K562 (cell line): ENCODE results near the gene IL10. TPM values are rescaled to one million over a fixed set of nuclear protein-coding genes. Genes with fewer than 3 reads are reported as not detected.

Source experiments
- ATAC-seq: fragments of 200-7000 bp; cut with Tn5 transposase; 3 replicates; pipeline ENCODE4 v1.9.1; 2020; ENCODE audit warnings: moderate library complexity
- BruUV-seq: library from RNA; stranded (reverse); fragments of 400-500 nt; replicated peaks from 2 replicates; lab custom pipeline; 2021; lab: Mats Ljungman, UMichigan
- CTCF ChIA-PET: fragments of 300-600 bp; formaldehyde crosslinking; extraction: SDS; loops from one replicate; lab custom pipeline; 2021; ENCODE audit warnings: low intra/inter-chr PET ratio; lab: Yijun Ruan, JAX
- POLR2A ChIA-PET: fragments of 300-600, 350-650 bp; sonication (Branson Sonifier 250); formaldehyde crosslinking; extraction: SDS; loops from one replicate; lab custom pipeline; 2021; ENCODE audit warnings: antibody characterized with exemption, inconsistent platforms; lab: Yijun Ruan, JAX
- DNase-seq, 4 experiments: peaks; one replicate each; pipeline versions ENCODE4 v3.0.0 to v3.0.0-alpha.2; 2011 to 2018; ENCODE audit warnings: low spot score in 3 of 4, mixed read lengths in 3 of 4; ENCODE audit errors: extremely low read depth in 1 of 4
- FAIRE-seq: peaks from 2 replicates; lab custom pipeline; 2011; peaks lifted over from hg19 to GRCh38; lab: Jason Lieb, UNC
- H2AFZ ChIP-seq: 2 replicates; pipeline ENCODE4 v1.6.0; 2011; ENCODE audit warnings: low read depth, low read length, control low read depth, inconsistent platforms
- H3K27ac ChIP-seq: fragments of 200-600 bp; 3 replicates; pipeline ENCODE4 v1.8.0; 2011; ENCODE audit warnings: low read depth, mild to moderate bottlenecking, control low read depth, inconsistent platforms, low read length, moderate library complexity, mixed read lengths; ENCODE audit errors: extremely low read depth
- H3K27me3 ChIP-seq, 2 experiments: fragments of 300-600 bp in 1 of 2; 2 replicates in 1 of 2; 3 replicates in 1 of 2; pipeline versions ENCODE4 v1.6.0 to v1.8.0; 2011; ENCODE audit warnings: inconsistent platforms in 2 of 2, low read length in 2 of 2, mild to moderate bottlenecking in 1 of 2, mixed read lengths in 1 of 2, moderate library complexity in 1 of 2; ENCODE audit not compliant: control insufficient read depth in 2 of 2, insufficient read depth in 2 of 2
- H3K36me3 ChIP-seq: fragments of 300-600 bp; 3 replicates; pipeline ENCODE4 v1.8.0; 2011; ENCODE audit warnings: mild to moderate bottlenecking, low read length, inconsistent platforms; ENCODE audit not compliant: control insufficient read depth, insufficient read depth
- H3K4me1 ChIP-seq, 2 experiments: fragments of 200-600 bp in 1 of 2; replicated peaks in 1 of 2; 2 replicates in 1 of 2; 3 replicates in 1 of 2; pipeline versions ENCODE4 v1.5.1 to v1.8.0; 2011; ENCODE audit warnings: inconsistent platforms in 2 of 2, low read length in 2 of 2, mild to moderate bottlenecking in 1 of 2, mixed read lengths in 1 of 2, moderate library complexity in 1 of 2; ENCODE audit not compliant: control insufficient read depth in 2 of 2, insufficient read depth in 2 of 2
- H3K4me2 ChIP-seq: 2 replicates; pipeline ENCODE4 v1.6.1; 2011; ENCODE audit warnings: low read length, control low read depth, inconsistent platforms, mixed read lengths; ENCODE audit not compliant: insufficient read depth
- H3K4me3 ChIP-seq: fragments of 200-600 bp; sonication (generic), shearing (Covaris generic); 2 replicates; pipeline ENCODE4 v1.5.1; 2016; ENCODE audit warnings: control low read depth, inconsistent platforms
- H3K79me2 ChIP-seq: fragments of 200-600 bp; 3 replicates; pipeline ENCODE4 v1.8.0; 2011; ENCODE audit warnings: low read length, inconsistent platforms; ENCODE audit not compliant: control insufficient read depth, insufficient read depth
- H3K9ac ChIP-seq, 2 experiments: 2 replicates each; pipeline versions ENCODE4 v1.6.0 to v1.6.1; 2011; ENCODE audit warnings: low read depth in 2 of 2, low read length in 2 of 2, control low read depth in 1 of 2, inconsistent platforms in 1 of 2, mild to moderate bottlenecking in 1 of 2, mixed read lengths in 1 of 2; ENCODE audit not compliant: insufficient read depth in 1 of 2
- H3K9me1 ChIP-seq: one replicate; pipeline ENCODE4 v1.6.0; 2011; ENCODE audit warnings: inconsistent platforms, mild to moderate bottlenecking, low read length, moderate library complexity; ENCODE audit not compliant: control insufficient read depth, insufficient read depth
- H3K9me3 ChIP-seq: replicated peaks from 2 replicates; pipeline ENCODE4 v1.5.1; 2011; ENCODE audit warnings: low read depth, low read length, inconsistent platforms; ENCODE audit not compliant: control insufficient read depth, insufficient read depth
- H4K20me1 ChIP-seq: replicated peaks from 2 replicates; pipeline ENCODE4 v1.6.1; 2011; ENCODE audit warnings: low read length, inconsistent platforms, mixed read lengths; ENCODE audit not compliant: control insufficient read depth, insufficient read depth
- CBFA2T3 ChIP-seq: fragments of 450-650 bp; IDR thresholded peaks from 2 replicates; pipeline ENCODE4 v1.6.1; 2017
- EP400 ChIP-seq: fragments of 450-650 bp; IDR thresholded peaks from 2 replicates; pipeline ENCODE4 v1.6.1; 2017; ENCODE audit warnings: antibody characterized with exemption, mild to moderate bottlenecking, moderate library complexity
- LARP7 ChIP-seq: fragments of 450-650 bp; IDR thresholded peaks from 2 replicates; pipeline ENCODE4 v1.6.1; 2016
- TARDBP ChIP-seq: fragments of 450-650 bp; IDR thresholded peaks from 2 replicates; pipeline ENCODE4 v1.6.1; 2016
- WGBS: fragments of 100-300 bp; shearing (Covaris generic); methylation state at CpG from one replicate; pipeline ENCODE4 v1.1.6; 2016; ENCODE audit warnings: low coverage, mixed read lengths; ENCODE audit not compliant: insufficient coverage; ENCODE audit errors: missing lambda C conversion rate; 5-methylcytosine and 5-hydroxymethylcytosine counted together
- in situ Hi-C: fragments of 300-500 bp; cut with MboI; formaldehyde crosslinking; loops from 4 replicates; pipeline ENCODE4 v1.15.0; 2018; ENCODE audit warnings: inconsistent platforms, mixed read lengths
- intact Hi-C: fragments of 100-400 bp; cut with micrococcal nuclease; formaldehyde crosslinking; loops from 2 replicates; pipeline ENCODE4 v1.14.2; 2022
- polyA plus RNA-seq, 8 experiments: library from polyadenylated mRNA; depleted of rRNA in 4 of 8; stranded (reverse) in 5 of 8; unstranded in 3 of 8; fragments of >200 nt; fragmentation: Nextera tagmentation in 2 of 8; fragmentation: Illumina TruSeq in 1 of 8; extraction: Ambion mirVana in 2 of 8; extraction: Trizol in 1 of 8; gene quantifications; 2 replicates each; pipeline versions ENCODE4 v1.2.1 to v1.2.3, GENCODE V29; 2011 to 2014; ENCODE audit warnings: inconsistent platforms in 1 of 8, missing spikeins in 1 of 8
- total RNA-seq, 7 experiments: library from RNA; depleted of rRNA in 6 of 7; stranded (reverse); fragments of >200 nt in 6 of 7; fragmentation: Illumina TruSeq in 2 of 7; extraction: Trizol in 2 of 7; gene quantifications; 2 replicates each; pipeline versions ENCODE4 v1.2.1 to v1.2.3, GENCODE V29; 2011 to 2021; ENCODE audit warnings: low replicate concordance in 1 of 7
- TF ChIP-seq, protein P1 (sequence below), 2 experiments: fragments of 250-450 bp in 1 of 2; fragments of 450-650 bp in 1 of 2; sonication (Bioruptor Pico) in 1 of 2; IDR thresholded peaks; 2 replicates each; pipeline versions ENCODE4 v1.6.1 to v1.8.0; 2016 to 2021; ENCODE audit warnings: mild to moderate bottlenecking in 2 of 2, moderate library complexity in 2 of 2, missing compliant biosample characterization in 1 of 2, missing genetic modification characterization in 1 of 2
- TF ChIP-seq, protein P2 (sequence below): fragments of 450-650 bp; formaldehyde crosslinking; conservative IDR thresholded peaks from 2 replicates; pipeline ENCODE4 v1.4.0; 2022; ENCODE audit warnings: mild to moderate bottlenecking, missing genetic modification characterization

IL10 gene
- total and polyA plus RNA-seq, 9 of the 15 experiments (the other 6 are each of a cell fraction or from before 2014, with no cell fraction given), result 0.29 TPM; not detected in 8

DNA sequence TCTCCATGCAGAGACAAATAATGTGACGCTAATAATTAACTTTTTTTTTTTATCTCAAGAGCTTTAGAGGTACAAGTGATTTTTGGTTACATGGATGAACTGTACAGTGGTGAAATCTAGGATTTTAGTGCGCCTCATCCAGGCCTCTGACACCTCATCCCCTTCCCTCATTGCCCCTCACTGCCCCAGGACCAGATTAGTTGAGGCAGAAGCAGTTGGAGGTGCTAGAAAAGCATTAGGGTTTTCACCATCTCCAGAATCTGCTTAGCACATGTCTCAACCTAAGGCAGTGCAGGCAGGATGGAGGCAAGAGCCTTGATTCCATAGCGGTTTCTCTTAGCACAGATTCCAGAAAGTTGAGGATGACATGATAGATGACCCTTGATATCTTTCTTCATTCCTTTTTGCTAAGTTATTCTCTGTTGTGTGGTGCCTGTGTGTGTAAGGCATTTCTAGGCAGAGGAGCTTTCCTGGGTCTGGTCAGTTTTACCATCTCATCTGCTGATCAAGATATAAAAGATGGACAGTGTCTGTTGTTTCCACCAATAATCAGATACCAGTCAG, 16.3 kb upstream of the IL10 start:
- BruUV-seq, result no TSS peak

More for the DNA sequence above, 16.3 kb upstream of the IL10 start:
- no peak overlapping the region for H3K9ac ChIP-seq
- H3K9me1 ChIP-seq, result no peaks in the 10 kb centered on the region
- CTCF ChIA-PET, result no interaction called here
- POLR2A ChIA-PET, result no interaction called here
- H3K27ac ChIP-seq, result no peak overlapping the region
- FAIRE-seq (no peak), DNase-seq (no peak), ATAC-seq (no peak)
- in situ Hi-C loops (no loop called here), intact Hi-C loops (no loop called here)
- H3K4me1 ChIP-seq, result no peaks in the 10 kb centered on the region; a peak in 1 of 5 replicates
- no peaks in the 10 kb centered on the region for H3K36me3 ChIP-seq
- H3K4me2 ChIP-seq, result no peak overlapping the region
- no peaks in the 10 kb centered on the region for H3K79me2 ChIP-seq
- TF ChIP-seq EP400, result no peak
- TF ChIP-seq, protein P1, sequence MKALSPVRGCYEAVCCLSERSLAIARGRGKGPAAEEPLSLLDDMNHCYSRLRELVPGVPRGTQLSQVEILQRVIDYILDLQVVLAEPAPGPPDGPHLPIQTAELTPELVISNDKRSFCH (CRISPR knock-in tag; IDR thresholded peaks at IDR 0.05), result no peak
- TF ChIP-seq, protein P1 (tag; IDR thresholded peaks at IDR 0.05), result peak; percentile 84
- TF ChIP-seq TARDBP, result no peak
- no peak for TF ChIP-seq LARP7
- TF ChIP-seq, protein P2, sequence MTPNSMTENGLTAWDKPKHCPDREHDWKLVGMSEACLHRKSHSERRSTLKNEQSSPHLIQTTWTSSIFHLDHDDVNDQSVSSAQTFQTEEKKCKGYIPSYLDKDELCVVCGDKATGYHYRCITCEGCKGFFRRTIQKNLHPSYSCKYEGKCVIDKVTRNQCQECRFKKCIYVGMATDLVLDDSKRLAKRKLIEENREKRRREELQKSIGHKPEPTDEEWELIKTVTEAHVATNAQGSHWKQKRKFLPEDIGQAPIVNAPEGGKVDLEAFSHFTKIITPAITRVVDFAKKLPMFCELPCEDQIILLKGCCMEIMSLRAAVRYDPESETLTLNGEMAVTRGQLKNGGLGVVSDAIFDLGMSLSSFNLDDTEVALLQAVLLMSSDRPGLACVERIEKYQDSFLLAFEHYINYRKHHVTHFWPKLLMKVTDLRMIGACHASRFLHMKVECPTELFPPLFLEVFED, result no peak
- 0 out of 2 replicates have a peak, but pooled peaks have one; percentile 9 for TF ChIP-seq CBFA2T3
- no peaks in the 10 kb centered on the region for H4K20me1 ChIP-seq
- H3K9me3 ChIP-seq, result no peaks in the 10 kb centered on the region
- 3% methylated on average over 3 of the region's 3 CpGs for WGBS
- H3K27me3 ChIP-seq, result peaks cover 60 to 68% of the 10 kb centered on the region in 2 experiments
- H2AFZ ChIP-seq, result no peak overlapping the region
- H3K4me3 ChIP-seq, result no peak overlapping the region
